Measurements from ENCODE around the gene TMEM181.
"Not testable (repeated sequence)": the region's sequence is repeated elsewhere in the genome, so short reads cannot be mapped to it uniquely, and the experiment has no call there.

Gene TMEM181

GRCh38 chr6:158548418-158549161, 11.3 kb upstream of the TMEM181 start:
- no peak for TF ChIP-seq CTCF (IDR thresholded peaks at IDR 0.05; ENCODE audit: insufficient read depth, missing control alignments)
- DNase-seq (ENCODE audit: insufficient read length, low spot score) (no peak), FAIRE-seq (no peak)

- FAIRE-seq (no peak), DNase-seq (ENCODE audit: insufficient read length, low spot score) (no peak)
- TF ChIP-seq CTCF (IDR thresholded peaks at IDR 0.05; ENCODE audit: insufficient read depth, missing control alignments): no peak
Observed at GRCh38 chr6:158552055-158552795, 7.7 kb upstream of the TMEM181 start.

GRCh38 chr6:158552796-158553138, 7.1 kb upstream of the TMEM181 start:
- no peak for TF ChIP-seq CTCF (IDR thresholded peaks at IDR 0.05; ENCODE audit: insufficient read depth, missing control alignments)
- FAIRE-seq (no peak), DNase-seq (ENCODE audit: insufficient read length, low spot score) (no peak)

GRCh38 chr6:158554611-158555361, 5.1 kb upstream of the TMEM181 start:
- DNase-seq (ENCODE audit: insufficient read length, low spot score): no peak
- no peak for TF ChIP-seq CTCF (IDR thresholded peaks at IDR 0.05; ENCODE audit: insufficient read depth, missing control alignments)
- FAIRE-seq: no peak

- FAIRE-seq (no peak), DNase-seq (ENCODE audit: insufficient read length, low spot score) (no peak)
- TF ChIP-seq CTCF (IDR thresholded peaks at IDR 0.05; ENCODE audit: insufficient read depth, missing control alignments): no peak
Observed at GRCh38 chr6:158556113-158556512, 3.8 kb upstream of the TMEM181 start.

GRCh38 chr6:158557110-158557509, 2.8 kb upstream of the TMEM181 start:
- FAIRE-seq; DNase-seq (ENCODE audit: insufficient read length, low spot score): not testable (repeated sequence)

- FAIRE-seq: no peak
- no peak for TF ChIP-seq CTCF (IDR thresholded peaks at IDR 0.05; ENCODE audit: insufficient read depth, missing control alignments)
- no peak for DNase-seq (ENCODE audit: insufficient read length, low spot score)
Observed at GRCh38 chr6:158557927-158558326, 2.0 kb upstream of the TMEM181 start.

Measured in D721Med (cell line).